ENCODE measurements around the gene EHMT2.

GRCh38 chr6:31861919-31862343, 35.6 kb downstream of the EHMT2 start:
- TF ChIP-seq CTCF (IDR thresholded peaks at IDR 0.05), result no peak
- no peak for TF ChIP-seq POLR2A (IDR thresholded peaks at IDR 0.05)
